Measurements from ENCODE around the gene ANKRD13D.

ANKRD13D gene

DNA sequence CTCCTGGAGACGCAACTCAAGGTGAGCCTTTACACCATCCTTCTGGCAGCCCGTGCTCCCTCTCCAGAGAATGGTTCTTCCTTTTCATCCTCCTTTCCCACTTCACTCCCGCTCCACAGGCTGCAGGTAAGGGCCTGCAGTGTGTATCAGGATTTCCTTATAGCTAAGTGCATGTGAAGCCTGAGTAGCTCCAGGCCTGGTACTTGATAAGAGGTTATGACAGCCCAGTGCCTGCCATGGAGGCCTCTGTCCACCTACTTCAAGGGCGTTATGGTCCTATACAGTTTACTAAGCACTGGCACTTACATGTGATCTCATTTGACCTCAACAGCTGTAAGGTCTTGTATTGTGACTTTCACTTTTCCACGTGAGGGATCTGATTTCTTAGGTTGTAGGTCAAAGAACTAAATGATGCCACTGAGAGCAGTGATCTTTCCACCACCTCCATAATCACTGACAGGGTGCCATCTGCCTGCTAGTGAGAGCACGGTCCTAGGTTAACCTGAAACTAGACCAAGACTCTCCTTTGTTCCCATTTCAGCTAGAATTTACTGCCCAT lies 32.3 kb downstream of the ANKRD13D start:
- no peak for DNase-seq

DNA sequence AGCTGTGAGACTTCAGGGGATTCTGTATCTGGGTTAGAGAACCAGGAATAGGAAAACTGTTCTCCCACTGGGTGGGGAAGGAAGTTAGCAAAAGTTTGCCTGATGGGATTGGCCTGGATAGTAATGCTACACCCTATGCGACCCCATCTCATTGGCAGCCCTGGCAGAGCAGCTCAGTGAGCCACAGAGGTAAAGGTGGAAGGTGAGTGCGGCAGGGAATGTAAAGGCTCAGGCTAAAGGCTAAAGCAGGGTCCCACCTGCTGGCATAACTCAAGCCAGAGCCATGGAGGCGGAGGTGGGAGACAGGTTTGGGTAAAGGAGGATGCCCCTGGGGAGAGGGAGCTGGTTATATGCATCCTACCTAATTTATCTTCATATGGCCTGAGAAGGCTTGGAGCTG lies 32.9 kb downstream of the ANKRD13D start:
- no peak for DNase-seq

DNA sequence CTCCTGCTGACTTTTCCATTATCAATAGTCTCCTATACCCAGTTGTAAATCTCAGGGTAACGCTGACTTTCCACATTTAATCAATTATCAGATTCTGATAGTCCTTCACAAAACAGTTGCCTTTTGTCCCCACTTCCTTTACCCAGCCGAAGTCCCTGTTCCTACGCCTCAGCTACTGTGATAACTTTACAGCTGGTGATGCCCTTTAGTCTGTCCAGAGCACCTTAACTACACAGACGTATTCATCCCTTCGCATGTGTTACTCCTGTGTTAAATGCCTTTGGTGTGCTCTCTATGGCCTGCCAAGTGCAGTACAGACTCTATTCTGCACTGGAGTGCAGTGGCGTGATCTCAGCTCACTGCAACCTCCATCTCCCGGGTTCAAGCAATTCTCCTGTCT lies 34.4 kb downstream of the ANKRD13D start:
- no peak for DNase-seq

GRCh38 chr11:67332081-67332691 lies 43.1 kb downstream of the ANKRD13D start:
- DNase-seq = no peak

DNA sequence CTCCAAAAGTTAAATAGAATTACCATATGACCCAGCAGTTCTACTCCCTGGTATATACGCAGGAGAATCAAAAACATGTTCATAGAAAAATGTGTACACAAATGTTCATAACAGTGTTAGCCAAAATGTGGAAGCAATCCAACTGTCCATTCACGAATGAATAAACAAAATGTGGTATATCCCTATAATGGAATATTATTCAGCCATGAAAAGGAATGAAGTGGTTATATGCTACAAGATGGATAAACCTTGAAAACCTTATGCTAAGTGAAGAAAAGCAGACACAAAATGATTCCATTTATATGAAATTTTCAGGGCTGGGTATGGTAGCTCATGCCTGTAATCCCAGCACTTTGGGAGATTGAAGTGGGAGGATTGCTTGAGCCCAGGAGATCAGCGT lies 48.2 kb downstream of the ANKRD13D start:
- no peak for DNase-seq

GRCh38 chr11:67344264-67344663 lies 55.2 kb downstream of the ANKRD13D start:
- DNase-seq = no peak

- DNase-seq = no peak
Measured at GRCh38 chr11:67345247-67345919, 56.3 kb downstream of the ANKRD13D start.

DNA sequence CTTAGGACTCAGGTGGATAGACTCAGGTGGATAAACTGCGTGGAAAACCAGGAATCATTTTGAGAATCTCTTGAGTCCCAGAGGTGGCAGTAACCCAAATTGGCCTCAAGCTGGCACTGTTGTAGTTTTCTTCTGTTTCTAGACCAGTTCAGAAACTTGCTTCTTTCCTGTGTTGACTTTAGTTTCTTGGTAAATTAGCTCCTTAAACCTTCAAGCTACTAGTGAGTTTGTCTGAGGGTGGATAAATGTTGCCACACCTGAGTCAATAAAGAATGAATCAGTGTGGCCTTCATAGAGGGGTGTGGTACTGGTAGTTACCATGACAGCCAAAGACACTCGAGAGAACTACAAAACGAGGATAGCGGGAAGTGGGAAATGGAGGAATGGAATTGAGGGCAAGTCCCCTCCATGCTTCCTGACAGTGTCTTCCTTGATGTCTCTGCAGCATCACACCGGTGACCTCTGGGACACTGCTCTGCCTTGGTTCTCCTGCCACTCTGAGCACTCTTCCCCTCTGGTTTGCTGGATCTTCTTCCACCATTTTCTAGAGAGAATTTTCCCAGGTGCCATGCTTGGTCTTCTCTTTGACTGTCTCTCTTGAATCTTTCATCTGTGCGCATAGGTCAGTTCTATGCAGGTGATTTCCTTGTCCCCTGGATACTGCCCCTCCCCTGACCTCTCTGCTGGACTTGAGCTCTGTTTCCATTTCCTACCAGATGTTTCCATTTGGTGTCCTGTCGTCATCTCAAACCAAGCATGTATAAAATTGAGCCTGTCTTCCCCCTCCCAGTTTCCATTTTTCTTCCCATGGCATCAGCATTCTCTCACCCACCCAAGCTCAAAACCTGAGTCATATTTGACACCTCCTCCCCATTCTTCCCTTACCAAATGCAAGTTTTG lies 57.1 kb downstream of the ANKRD13D start:
- DNase-seq = no peak

GRCh38 chr11:67347964-67348749 lies 59.1 kb downstream of the ANKRD13D start:
- DNase-seq = no peak

- no peak for DNase-seq
Measured at GRCh38 chr11:67349036-67349435, 59.9 kb downstream of the ANKRD13D start.

- DNase-seq = no peak
Measured at GRCh38 chr11:67349457-67349856, 60.4 kb downstream of the ANKRD13D start.

DNA sequence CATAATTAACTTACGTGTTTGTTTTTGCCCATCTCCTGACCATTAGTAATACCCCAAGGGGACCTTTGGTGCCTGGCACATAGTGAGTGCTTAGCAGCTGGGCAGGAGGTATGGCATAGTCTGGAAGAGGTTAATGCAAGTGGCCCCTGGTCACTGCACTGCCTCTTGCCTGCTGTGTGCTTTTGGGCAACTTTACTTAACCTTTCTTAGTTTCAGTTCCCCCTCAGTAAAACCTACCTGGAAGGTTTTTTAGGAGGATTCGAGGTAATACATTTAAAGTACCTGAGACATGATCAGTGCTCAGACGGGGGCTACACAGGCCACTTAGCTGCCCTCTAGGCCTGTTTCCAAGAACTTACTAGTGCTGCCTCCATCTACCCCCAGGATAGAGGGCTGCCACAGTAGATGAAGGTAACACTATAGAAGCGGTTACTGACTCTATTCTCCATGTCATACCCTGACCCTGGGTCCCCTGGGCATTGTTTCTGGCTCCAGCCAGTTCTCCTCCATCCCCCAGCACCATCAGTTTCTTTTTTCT lies 60.9 kb downstream of the ANKRD13D start:
- no peak for DNase-seq

DNA sequence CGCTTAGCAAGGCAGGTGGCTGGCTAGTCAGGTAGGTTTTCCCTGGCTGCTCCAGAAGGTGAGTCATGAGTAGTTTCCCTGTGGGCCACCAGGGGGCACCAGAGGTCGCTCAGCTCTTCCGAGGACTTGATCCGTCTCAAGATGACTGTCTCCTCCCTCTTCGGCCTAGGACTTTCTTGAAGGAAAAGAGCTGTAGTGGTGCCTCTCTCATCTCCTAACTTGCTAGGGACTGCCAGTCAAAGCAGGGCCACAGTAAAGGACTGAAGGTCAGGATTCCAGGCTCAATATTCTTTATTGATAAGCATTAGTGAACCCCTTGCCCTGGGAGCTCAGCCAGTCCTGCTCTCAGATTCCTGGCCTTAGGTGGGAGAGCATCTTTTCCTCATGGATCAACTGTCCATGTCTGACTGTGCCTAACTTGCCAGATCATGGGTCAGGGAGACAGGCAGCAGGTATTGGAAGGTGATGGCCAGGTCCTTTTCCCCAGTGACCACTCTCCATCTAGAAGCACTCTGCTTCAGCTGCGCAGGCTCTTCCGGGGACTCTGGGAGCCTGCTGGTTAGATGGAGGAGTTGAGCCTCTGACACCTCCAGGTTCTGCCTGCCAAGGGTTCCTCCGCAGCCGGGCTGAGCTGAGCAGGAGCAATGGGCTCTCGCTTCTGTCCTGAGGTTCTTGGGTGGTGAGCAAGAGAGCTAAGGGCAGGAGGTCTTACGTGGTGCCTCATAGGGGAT lies 62.3 kb downstream of the ANKRD13D start:
- DNase-seq = no peak
